ENCODE data around the gene RNF31. TPM values are rescaled to one million over a fixed set of nuclear protein-coding genes. Genes with fewer than 3 reads are reported as not detected.
A peak's percentile ranks its signal among the peaks of the same experiment; 100 is the strongest.

RNF31 gene
- polyA plus RNA-seq, 1 donor = 57.5 TPM

- no peak for DNase-seq
Observed at GRCh38 chr14:24157331-24157730, 10.0 kb downstream of the RNF31 start.

GRCh38 chr14:24159777-24160498 is 12.6 kb downstream of the RNF31 start:
- no peak for DNase-seq

DNA sequence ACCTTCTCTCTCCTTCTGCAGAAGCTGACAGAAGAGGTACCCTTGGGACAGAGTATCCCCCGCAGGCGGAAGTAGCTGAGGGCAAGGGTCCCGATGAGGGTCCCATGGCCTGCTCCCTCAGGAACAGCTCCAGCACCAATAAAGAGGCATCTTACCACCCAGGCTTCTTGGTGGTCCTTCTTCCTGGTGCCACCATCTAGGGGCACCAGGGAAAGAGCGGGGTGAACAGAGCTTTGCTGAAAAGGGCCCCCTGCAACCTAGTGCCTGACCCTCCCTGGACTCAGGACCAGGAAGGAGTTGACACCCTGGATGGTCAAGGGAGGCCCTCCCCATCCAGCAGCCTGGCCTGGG is 13.2 kb downstream of the RNF31 start:
- no peak for DNase-seq

- DNase-seq = peak; percentile 97
Observed at GRCh38 chr14:24160850-24161804, 13.8 kb downstream of the RNF31 start, which contains the start of gene IRF9. IRF9 (plus strand) TSS chr14:24161265; CDS start chr14:24162145, 880 bp downstream.

GRCh38 chr14:24162093-24162492 is 14.8 kb downstream of the RNF31 start:
- DNase-seq = no peak

DNA sequence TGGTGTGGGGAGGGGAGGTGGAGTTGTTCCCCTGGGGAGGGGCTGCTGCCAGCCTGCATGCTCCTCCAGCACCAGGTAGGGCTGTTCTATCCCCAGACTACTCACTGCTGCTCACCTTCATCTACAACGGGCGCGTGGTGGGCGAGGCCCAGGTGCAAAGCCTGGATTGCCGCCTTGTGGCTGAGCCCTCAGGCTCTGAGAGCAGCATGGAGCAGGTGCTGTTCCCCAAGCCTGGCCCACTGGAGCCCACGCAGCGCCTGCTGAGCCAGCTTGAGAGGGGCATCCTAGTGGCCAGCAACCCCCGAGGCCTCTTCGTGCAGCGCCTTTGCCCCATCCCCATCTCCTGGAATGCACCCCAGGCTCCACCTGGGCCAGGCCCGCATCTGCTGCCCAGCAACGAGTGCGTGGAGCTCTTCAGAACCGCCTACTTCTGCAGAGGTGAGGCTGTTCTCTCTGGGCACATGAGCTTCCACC is 17.3 kb downstream of the RNF31 start:
- no peak for DNase-seq

GRCh38 chr14:24165785-24166184 is 18.5 kb downstream of the RNF31 start:
- DNase-seq = no peak

DNA sequence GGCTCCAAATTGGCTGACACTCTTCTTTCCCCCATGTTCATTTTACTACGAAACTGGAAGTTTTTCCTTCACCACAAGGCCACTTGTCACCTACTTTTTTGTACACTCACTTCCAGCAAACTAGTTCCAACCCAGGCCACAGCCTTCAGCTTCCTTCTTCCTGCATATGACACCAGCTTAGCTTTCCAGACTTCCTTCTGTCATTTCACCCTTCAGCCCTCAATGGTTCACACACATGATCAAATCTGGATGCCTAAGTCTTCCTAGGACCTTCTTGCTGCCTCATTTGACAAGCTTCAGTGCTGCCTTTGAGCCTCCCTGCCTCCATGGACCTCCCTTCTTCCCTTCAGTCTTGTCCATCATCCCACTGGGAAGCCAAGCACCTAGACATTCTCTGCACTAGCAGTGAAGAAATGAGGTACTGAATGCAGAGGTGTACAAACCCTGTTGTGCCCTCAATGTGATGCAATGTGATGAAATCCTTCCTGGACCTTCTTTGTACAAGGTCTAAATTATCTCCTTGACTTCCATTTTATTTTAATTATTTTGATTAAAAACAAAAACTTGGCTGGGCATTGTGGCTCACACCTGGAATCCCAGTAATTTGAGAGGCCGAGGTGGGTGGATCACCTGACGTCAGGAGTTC is 20.3 kb downstream of the RNF31 start:
- DNase-seq = no peak

DNA sequence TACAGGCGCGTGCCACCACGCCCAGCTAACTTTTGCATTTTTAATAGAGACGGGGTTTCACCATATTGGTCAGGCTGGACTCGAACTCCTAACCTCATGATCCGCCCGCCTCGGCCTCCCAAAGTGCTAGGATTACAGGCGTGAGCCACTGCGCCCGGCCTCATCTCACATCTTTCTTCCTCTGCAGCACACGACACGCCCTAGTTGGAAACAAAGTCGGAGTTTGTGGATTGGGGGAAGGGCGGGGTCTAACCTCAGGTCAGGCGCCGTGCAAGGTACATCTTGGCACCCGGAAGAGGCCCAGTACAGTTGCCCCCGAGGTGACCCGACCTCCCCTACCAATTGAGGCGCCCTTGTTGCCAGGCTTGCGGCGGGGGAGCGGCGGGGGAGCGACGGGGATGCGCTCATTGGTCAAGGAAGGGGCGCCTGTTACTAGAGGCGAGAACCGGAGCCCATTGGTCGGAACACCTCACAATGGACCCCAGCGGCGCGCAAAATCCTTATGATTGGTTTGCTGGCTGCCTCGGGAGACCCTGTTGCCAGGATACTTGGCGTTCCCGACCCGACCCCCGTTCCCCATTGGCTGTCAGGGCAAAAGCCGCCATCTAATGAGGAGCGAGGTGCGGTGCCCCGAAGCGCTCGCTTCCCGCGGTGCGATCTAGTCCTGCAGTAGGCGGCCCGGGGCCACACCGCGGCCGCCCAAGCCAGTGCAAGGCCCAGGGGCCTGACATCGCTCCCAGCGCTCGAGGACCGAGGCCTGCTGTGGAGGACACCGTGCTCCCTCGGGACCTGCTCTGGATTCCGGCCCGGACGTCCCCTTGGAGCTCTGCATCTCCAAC is 24.3 kb downstream of the RNF31 start, which contains the start of gene REC8:
REC8 (plus strand) TSS at position 659 of the 839 bp plus-strand sequence. CDS start 473 bp downstream, outside the sequence.
- peak; percentile 95 for DNase-seq

DNA sequence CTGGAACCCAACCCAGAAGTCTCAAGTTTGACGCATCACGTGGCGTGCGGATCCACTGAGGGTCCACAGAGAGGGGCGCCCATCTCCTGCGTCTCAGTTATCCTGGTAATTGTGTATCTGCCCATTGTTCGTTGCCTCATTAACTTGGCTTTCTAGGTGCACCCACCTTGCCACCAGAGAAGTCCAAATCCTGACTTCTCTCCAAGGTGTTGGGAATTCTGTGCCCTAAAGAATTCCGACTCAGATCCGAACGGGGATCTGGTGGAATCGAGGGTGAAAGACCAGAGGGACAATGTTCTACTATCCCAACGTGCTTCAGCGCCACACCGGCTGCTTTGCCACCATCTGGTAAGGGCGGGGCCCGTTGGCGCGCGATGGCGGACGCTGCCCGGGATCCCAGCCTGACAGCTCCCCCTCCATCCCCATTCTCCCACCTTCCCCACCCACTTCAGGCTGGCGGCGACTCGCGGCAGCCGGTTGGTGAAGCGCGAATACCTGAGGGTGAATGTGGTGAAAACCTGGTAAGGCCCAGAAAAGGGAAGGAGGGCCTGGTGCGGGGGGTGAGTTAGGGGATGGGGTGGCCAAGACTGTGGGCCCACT is 25.1 kb downstream of the RNF31 start:
- peak; percentile 7 for DNase-seq

GRCh38 chr14:24172871-24173281 is 25.6 kb downstream of the RNF31 start:
- DNase-seq = no peak

DNA sequence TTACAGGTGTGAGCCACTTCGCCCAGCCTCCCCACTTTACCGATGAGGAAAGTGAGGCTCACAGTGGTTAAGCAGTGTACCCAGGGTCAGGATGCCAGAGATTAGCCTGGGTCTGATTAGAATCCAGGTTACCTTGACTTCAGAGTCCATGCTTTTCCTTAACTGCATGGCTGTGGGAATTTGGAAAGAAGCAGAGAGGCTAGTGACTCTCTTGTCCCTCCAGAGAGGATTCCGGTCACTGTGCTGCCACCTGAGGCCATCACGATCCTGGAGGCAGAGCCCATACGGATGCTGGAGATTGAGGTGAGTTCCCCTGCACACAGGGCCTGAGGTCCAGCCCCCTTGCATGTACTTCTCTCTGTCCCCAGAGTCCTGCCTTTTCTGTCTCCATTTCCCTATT is 29.3 kb downstream of the RNF31 start:
- no peak for DNase-seq

- DNase-seq = no peak
Observed at GRCh38 chr14:24177041-24177825, 29.9 kb downstream of the RNF31 start.

DNA sequence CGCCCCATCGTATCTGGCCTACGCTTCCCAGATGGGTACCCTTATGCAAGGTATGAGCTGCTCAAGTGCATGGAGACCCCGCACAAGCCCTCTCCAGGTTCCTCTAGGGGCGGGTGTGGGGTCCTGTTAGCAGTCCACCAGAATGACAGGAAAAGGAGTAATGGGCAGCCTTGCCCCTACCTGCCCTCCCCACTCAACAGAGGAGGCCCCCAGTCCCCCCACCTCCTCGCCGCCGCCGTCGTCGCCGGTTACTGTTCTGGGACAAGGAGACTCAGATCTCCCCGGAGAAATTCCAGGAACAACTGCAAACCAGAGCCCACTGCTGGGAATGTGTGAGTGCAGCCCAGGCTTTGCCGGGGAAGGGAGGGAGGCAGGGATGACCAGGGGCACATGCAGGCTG is 30.6 kb downstream of the RNF31 start:
- no peak for DNase-seq

DNA sequence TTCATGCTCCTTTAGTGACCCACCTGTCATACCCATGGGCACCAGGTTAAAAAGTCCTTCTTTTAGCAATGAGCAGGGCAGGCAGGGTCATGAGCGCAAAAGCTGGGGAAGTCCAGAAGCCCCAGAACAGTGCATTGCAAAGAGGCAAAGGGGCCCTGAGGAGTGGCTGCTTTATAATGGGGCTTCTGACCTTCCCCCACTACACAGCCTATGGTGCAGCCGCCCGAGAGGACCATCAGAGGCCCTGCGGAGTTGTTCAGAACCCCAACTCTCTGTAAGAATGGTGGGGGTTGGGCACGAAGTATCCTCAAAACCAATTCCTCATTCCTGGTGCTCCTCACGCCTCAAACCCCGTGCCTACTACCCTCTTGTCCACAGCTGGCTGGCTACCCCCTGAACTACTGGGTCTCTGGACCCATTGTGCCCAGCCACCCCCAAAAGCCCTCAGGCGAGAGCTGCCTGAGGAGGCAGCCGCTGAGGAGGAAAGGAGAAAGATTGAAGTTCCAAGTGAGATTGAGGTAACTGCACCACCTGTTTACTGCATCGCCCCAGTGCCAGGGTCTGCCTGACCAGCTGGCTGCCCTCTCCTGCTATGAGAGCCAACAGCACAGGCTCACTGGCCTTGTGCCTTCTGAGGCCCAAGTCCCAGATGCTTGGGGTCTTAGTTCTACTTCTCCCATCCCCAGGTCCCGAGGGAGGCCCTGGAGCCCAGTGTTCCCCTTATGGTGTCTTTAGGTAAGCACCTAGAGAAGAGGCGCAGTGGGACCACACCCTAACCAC is 31.3 kb downstream of the RNF31 start:
- no peak for DNase-seq

GRCh38 chr14:24179294-24179960 is 32.1 kb downstream of the RNF31 start:
- no peak for DNase-seq

DNA sequence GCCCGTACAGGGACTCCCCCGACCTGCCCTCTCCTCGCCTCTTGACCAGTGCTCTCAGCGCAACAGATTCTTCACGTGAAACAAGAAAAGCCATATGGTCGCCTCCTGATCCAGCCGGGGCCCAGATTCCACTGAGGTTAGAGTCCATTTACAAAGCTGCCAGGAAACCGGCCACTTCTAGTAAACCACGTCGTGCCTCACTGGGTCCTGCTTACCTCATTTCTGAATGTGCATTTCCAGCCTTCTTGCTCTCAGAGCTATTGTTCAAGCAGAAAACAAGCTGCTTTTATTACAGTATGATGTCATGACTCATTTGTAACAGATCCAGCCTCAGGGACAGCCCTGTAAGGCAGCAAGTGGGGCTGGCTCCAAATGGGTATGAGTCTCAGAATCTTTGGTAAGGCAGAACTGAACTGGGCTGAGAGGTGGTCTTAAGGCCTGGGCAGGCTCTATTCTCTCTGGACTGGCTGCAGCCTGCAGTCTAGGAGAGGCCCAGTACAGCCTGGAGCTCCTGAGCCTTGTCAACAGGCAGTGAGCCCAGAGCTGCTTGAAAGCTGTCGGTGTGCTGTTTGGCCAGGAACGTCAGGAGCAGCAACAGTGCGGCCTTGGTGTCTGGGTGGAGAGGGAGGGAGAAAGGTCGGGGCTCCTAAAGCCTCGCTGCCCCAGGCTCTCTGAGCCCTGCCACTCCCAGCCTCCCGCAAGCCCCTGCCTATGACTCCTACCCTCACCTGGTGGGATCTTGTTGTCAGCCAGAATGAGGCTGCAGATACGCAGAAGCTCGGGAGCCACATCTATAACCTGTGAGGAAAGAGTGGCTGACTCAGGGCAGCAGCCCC is 32.9 kb downstream of the RNF31 start:
- DNase-seq = peak; percentile 46
